Neural crest cell (in vitro differentiated cells): ENCODE results near the gene OR9K2. TPM values are rescaled to one million over a fixed set of nuclear protein-coding genes. Genes with fewer than 3 reads are reported as not detected.
"Not testable (repeated sequence)": the region's sequence is repeated elsewhere in the genome, so short reads cannot be mapped to it uniquely, and the experiment has no call there.

Experiments
- DNase-seq: peaks from one replicate; pipeline ENCODE4 v3.0.0; 2021; ENCODE audit warnings: low read depth, mixed read lengths, low spot score
- H3K27ac Mint-ChIP-seq: one replicate; pipeline ENCODE4 v1.8.0; 2021; ENCODE audit warnings: mild to moderate bottlenecking, mixed read lengths; ENCODE audit not compliant: unreplicated experiment
- H3K27me3 Mint-ChIP-seq: 2 replicates; pipeline ENCODE4 v1.8.0; 2021; ENCODE audit warnings: low read depth, mild to moderate bottlenecking, mixed read lengths
- H3K36me3 Mint-ChIP-seq: 2 replicates; pipeline ENCODE4 v1.8.0; 2021; ENCODE audit warnings: low read depth, mild to moderate bottlenecking, mixed read lengths
- H3K4me1 Mint-ChIP-seq: 2 replicates; pipeline ENCODE4 v1.8.0; 2021; ENCODE audit warnings: mixed read lengths
- H3K4me3 Mint-ChIP-seq: one replicate; pipeline ENCODE4 v1.8.0; 2021; ENCODE audit warnings: mild to moderate bottlenecking, mixed read lengths
- H3K9me3 Mint-ChIP-seq: 2 replicates; pipeline ENCODE4 v1.8.0; 2021; ENCODE audit warnings: mixed read lengths
- CTCF ChIP-seq: fragments of 200-600 bp; sonication (generic); conservative IDR thresholded peaks from 2 replicates; pipeline ENCODE4 v1.5.0; 2021; ENCODE audit warnings: antibody characterized with exemption, mild to moderate bottlenecking
- total RNA-seq: library from RNA; stranded (reverse); gene quantifications from 2 replicates; pipeline ENCODE4 v1.2.1, GENCODE V29; 2021

Gene OR9K2
- total RNA-seq, 1 donor from 2014 or later: not detected

DNA sequence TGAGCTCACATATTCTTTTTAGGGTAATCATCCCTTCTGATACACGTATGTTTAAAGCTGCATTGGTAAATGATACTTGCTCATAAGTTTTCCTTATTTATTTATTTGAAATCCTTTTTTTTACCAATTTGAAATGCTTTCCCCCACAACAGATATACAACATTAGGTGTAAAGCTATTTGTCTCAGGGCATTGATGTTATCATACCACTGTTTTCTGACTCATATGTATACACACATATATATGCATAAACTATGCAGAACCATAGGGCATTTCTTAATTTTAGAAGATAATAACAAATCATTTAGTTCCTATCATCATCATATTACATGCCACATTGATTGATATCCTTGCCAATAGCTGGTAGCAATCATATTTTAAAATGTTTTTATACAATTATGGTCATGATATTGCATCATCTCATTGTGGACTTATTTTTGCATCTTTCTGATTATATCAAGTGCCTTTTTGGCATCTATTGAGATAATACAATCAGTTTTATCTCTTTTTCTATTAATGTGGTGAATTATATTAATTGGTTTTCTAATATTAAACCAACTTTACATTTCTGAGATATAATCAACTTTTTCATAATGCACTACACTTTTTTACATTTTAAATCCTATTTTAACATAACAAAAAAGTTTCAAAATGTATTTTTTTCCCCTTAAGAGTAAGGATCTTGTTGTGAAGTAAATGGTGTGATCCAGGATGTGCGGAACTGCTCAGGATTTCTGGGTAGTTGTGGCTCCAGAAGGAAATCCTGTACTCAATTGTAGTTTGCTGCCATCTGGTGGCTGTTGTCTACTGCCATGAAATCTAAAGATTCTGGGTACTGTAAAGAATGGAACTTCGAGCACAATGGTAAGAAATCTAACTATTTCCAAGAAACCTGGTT lies 16.7 kb downstream of the OR9K2 start:
- Mint-ChIP-seq H3K9me3 (peaks cover 6% of the 10 kb centered on the region), H3K36me3 (no peaks in the 10 kb centered on the region)
- TF ChIP-seq CTCF: peak; percentile 82

DNA sequence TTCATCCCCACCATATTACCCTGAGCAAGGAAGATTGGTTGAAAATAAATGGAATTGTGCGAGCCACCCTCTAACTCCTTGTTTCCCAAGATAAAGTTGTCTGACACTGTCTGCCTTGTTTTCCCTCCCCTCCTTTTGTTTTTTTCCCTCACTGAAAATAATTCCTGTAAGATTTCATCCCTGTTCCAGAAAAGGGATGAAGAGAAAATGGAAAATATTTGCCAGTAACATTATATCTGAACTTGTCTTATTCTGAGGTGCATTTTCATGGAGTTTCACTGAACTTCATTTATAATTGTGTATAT lies 17.3 kb downstream of the OR9K2 start:
- peak; percentile 40 for TF ChIP-seq CTCF
- H3K27me3 Mint-ChIP-seq: peaks cover 3% of the 10 kb centered on the region
- H3K36me3 Mint-ChIP-seq: no peaks in the 10 kb centered on the region
- no peak overlapping the region for H3K4me3 Mint-ChIP-seq
- H3K4me1 Mint-ChIP-seq: no peaks in the 10 kb centered on the region
- DNase-seq: no peak
- H3K9me3 Mint-ChIP-seq: peaks cover 6% of the 10 kb centered on the region
- H3K27ac Mint-ChIP-seq: no peak overlapping the region

More for the DNA sequence above, 16.7 kb downstream of the OR9K2 start:
- DNase-seq: peak; percentile 63
- Mint-ChIP-seq H3K27me3 (peaks cover 3% of the 10 kb centered on the region), H3K4me1 (no peaks in the 10 kb centered on the region), H3K4me3 (no peak overlapping the region), H3K27ac (no peak overlapping the region)

DNA sequence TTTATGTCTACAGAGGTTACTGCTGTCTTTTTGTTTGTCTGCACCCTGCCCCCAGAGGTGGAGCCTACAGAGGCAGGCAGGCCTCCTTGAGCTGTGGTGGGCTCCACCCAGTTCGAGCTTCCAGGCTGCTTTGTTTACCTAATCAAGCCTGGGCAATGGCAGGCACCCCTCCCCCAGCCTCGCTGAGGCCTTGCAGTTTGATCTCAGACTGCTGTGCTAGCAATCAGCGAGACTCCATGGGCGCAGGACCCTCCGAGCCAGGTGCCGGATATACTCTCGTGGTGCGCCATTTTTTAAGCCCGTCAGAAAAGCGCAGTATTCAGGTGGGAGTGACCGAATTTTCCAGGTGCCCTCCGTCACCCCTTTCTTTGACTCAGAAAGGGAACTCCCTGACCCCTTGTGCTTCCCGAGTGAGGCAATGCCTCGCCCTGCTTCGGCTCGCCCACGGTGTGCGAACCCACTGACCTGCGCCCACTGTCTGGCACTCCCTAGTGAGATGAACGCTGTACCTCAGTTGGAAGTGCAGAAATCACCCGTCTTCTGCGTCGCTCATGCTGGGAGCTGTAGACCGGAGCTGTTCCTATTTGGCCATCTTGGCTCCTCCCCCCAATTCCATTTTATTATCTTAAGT lies 40.9 kb downstream of the OR9K2 start:
- H3K36me3 Mint-ChIP-seq, DNase-seq, H3K4me3 Mint-ChIP-seq, H3K27me3 Mint-ChIP-seq, H3K27ac Mint-ChIP-seq, H3K9me3 Mint-ChIP-seq, H3K4me1 Mint-ChIP-seq: not testable (repeated sequence)

- no peak for DNase-seq
- no peak for TF ChIP-seq CTCF
- no peaks in the 10 kb centered on the region for H3K27me3 Mint-ChIP-seq
- no peak overlapping the region for H3K27ac Mint-ChIP-seq
- no peaks in the 10 kb centered on the region for H3K36me3 Mint-ChIP-seq
- H3K4me3 Mint-ChIP-seq: no peak overlapping the region
- peaks cover 8% of the 10 kb centered on the region for H3K4me1 Mint-ChIP-seq
- peaks cover 3% of the 10 kb centered on the region for H3K9me3 Mint-ChIP-seq
These were observed 45.2 kb downstream of the OR9K2 start for GRCh38 chr12:55171445-55171844.

- H3K9me3 Mint-ChIP-seq, H3K27me3 Mint-ChIP-seq, H3K4me3 Mint-ChIP-seq, H3K4me1 Mint-ChIP-seq, H3K36me3 Mint-ChIP-seq, DNase-seq: not testable (repeated sequence)
- H3K27ac Mint-ChIP-seq: peak overlapping the region; percentile 15
These were observed 45.6 kb downstream of the OR9K2 start for GRCh38 chr12:55171846-55172245.

DNA sequence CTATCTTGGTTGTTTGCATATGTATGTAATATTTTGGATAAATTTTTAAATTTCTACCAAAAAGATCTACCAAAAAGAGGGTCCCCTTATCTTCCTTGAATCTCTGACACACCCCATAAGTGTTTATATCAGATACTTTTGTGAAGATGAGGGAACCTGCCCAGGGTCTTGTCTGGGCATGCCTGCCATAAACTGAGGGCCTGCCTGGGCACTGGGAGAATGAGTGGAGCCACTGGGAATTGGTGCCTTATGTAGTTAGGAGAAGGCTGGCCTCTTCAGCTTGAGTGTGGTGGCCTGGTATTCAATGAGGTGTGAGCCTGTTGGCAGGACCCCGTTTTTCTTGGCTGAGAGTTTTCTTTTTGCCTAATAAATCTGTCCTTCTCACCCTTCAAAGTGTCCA lies 46.5 kb downstream of the OR9K2 start:
- DNase-seq: no peak
- H3K27ac Mint-ChIP-seq: no peak overlapping the region
- no peaks in the 10 kb centered on the region for H3K36me3 Mint-ChIP-seq
- H3K27me3 Mint-ChIP-seq: no peaks in the 10 kb centered on the region
- peaks cover 4% of the 10 kb centered on the region for H3K4me1 Mint-ChIP-seq
- TF ChIP-seq CTCF: no peak
- H3K4me3 Mint-ChIP-seq: no peak overlapping the region
- peaks cover 3% of the 10 kb centered on the region for H3K9me3 Mint-ChIP-seq
